Karpas-422 (cell line): ENCODE data around the gene MPP1. TPM values are rescaled to one million over a fixed set of nuclear protein-coding genes. Genes with fewer than 3 reads are reported as not detected.

Experiments used
- DNase-seq: peaks from one replicate; pipeline ENCODE4 v3.0.0-alpha.2; 2015
- H2AFZ ChIP-seq: fragments of 200-600 bp; sonication (generic); 2 replicates; pipeline ENCODE4 v1.6.1; 2014; ENCODE audit warnings: antibody characterized with exemption, low read length, mixed read lengths
- H3K27ac ChIP-seq: fragments of 200-600 bp; sonication (generic); 2 replicates; pipeline ENCODE4 v1.5.1; 2014; ENCODE audit warnings: mild to moderate bottlenecking, low read length, moderate library complexity
- H3K27me3 ChIP-seq: fragments of 200-600 bp; sonication (generic); 2 replicates; pipeline ENCODE4 v1.6.1; 2014; ENCODE audit warnings: low read length, mixed read lengths
- H3K36me3 ChIP-seq: fragments of 200-600 bp; sonication (generic); 2 replicates; pipeline ENCODE4 v1.6.1; 2014; ENCODE audit warnings: low read length, mixed read lengths; ENCODE audit not compliant: insufficient read depth
- H3K4me1 ChIP-seq: fragments of 200-600 bp; sonication (generic); 2 replicates; pipeline ENCODE4 v1.6.1; 2014; ENCODE audit warnings: mild to moderate bottlenecking, low read length, mixed read lengths
- H3K4me2 ChIP-seq: fragments of 200-600 bp; sonication (generic); 2 replicates; pipeline ENCODE4 v1.6.1; 2014; ENCODE audit warnings: low read length, low read depth, mild to moderate bottlenecking; ENCODE audit not compliant: poor library complexity, severe bottlenecking
- H3K4me3 ChIP-seq: fragments of 200-600 bp; sonication (generic); 2 replicates; pipeline ENCODE4 v1.5.1; 2014; ENCODE audit warnings: mild to moderate bottlenecking, antibody characterized with exemption, low read length, mixed read lengths
- H3K79me2 ChIP-seq: fragments of 200-600 bp; sonication (generic); 2 replicates; pipeline ENCODE4 v1.6.1; 2014; ENCODE audit warnings: mild to moderate bottlenecking, low read length, mixed read lengths
- H3K9ac ChIP-seq: fragments of 200-600 bp; sonication (generic); 2 replicates; pipeline ENCODE4 v1.6.0; 2014; ENCODE audit warnings: low read length
- H3K9me2 ChIP-seq: fragments of 200-600 bp; sonication (generic), shearing (Covaris generic); replicated peaks from 2 replicates; pipeline ENCODE4 v1.6.0; 2014; ENCODE audit warnings: mild to moderate bottlenecking, low read length, moderate library complexity; ENCODE audit not compliant: insufficient read depth
- H3K9me3 ChIP-seq: fragments of 300-700, 200-600 bp; sonication (generic); 2 replicates; pipeline ENCODE4 v1.6.1; 2014; ENCODE audit warnings: low read length, mixed read lengths
- H4K20me1 ChIP-seq: fragments of 200-600 bp; sonication (generic); 2 replicates; pipeline ENCODE4 v1.6.1; 2014; ENCODE audit warnings: mild to moderate bottlenecking, antibody characterized with exemption, low read length, low read depth; ENCODE audit not compliant: insufficient read depth
- total RNA-seq: library from RNA; depleted of rRNA; stranded (reverse); fragments of >200 nt; shearing (Covaris generic); gene quantifications from 2 replicates; pipeline ENCODE4 v1.2.3, GENCODE V29; 2014; ENCODE audit warnings: low replicate concordance

Gene MPP1
- total RNA-seq, 1 experiment from 2014 or later, result 10.7 TPM

DNA sequence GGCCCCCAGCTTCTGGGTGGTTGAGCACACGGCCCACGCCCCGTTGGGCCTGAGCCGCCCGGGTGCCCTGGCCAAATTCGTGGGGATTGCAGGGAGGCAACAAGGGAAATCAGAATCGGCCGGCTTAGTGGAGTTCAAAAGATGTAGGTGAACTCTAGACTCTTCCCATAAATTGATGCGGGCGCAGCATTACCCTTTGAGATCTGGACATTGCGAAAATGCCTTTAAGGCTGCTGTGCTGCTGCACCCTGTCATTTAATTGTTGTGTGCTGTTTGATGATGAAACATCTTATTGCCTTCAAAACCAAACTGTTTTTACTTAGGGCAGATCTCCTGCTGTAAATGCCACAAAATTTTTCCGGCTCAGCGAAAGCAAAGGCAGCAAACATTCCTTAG lies 409 bp upstream of the MPP1 start:
- H3K4me3 ChIP-seq, result peak overlapping the region; percentile 60
- no peaks in the 10 kb centered on the region for H3K79me2 ChIP-seq
- DNase-seq, result no peak
- no peaks in the 10 kb centered on the region for H3K9me2 ChIP-seq
- H3K9ac ChIP-seq, result peak overlapping the region; percentile 53
- H3K27me3 ChIP-seq, result no peaks in the 10 kb centered on the region
- H3K9me3 ChIP-seq, result no peaks in the 10 kb centered on the region
- peaks cover 14% of the 10 kb centered on the region for H3K4me1 ChIP-seq
- H2AFZ ChIP-seq, result peak overlapping the region; percentile 82; the same call in 1 of the 2 replicates
- peak overlapping the region; percentile 61 for H3K4me2 ChIP-seq
- no peak overlapping the region for H3K27ac ChIP-seq
- no peaks in the 10 kb centered on the region for H4K20me1 ChIP-seq
- no peaks in the 10 kb centered on the region for H3K36me3 ChIP-seq

DNA sequence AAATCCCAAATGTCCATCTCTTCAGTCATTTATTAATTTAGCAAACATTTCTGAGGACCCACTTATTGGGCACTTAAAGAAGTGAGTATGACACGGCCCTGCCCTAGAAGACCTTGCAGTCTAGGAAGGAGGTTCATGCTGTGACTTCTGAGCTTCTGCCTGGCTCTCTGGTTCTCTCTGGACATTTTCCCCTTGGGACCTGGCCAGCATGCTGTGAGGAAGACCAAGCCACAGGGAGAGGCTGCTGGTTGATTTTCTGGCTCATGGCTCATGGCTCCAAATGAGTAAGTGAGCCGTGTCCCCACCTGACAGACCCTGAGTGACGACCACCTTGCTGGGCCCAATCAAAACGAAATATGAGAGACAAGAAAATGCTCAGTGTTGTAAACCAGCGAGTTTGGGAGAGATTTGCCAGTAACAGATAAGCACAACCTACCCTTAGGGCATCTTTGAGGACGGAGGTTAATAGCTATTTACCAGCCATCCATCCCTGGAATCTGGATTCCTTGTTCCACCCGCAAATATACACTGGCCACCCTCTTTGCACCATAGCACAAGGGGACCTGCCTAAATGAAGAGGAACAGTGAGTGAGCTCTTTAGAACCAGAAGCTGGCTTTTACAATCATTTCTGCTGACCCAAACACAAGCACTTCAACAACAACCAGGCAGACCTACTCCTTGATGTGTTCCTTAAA lies 876 bp downstream of the MPP1 start:
- Histone ChIP-seq H3K79me2 (no peaks in the 10 kb centered on the region), H3K9ac (peak overlapping the region; percentile 44), H3K4me3 (peak overlapping the region; percentile 60), H3K9me2 (no peaks in the 10 kb centered on the region), H3K27ac (no peak overlapping the region), H3K36me3 (no peaks in the 10 kb centered on the region), H2AFZ (no peak overlapping the region), H3K4me2 (peak overlapping the region; percentile 61), H4K20me1 (no peaks in the 10 kb centered on the region), H3K27me3 (no peaks in the 10 kb centered on the region), H3K9me3 (no peaks in the 10 kb centered on the region), H3K4me1 (peaks cover 14% of the 10 kb centered on the region)
- no peak for DNase-seq

DNA sequence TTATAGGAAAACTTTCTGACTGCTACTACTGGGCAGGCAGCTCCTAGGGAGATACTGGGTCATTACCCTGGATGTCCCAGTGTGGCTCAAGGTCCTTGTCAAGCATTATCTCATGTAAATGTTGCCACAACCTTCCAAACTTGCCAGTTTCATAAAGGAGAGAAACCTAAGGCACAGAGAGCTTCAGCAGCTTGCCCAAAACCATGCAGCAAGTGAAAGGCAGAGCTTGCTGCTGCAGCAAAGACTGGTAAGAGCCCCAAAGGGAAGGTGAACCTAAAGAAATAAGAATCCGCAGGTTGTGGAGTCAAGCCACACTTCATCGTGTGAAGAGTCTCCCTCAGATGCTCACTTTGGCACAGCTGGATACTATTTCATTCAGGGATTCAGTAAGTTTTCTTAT lies 2.3 kb downstream of the MPP1 start:
- Histone ChIP-seq H3K4me1 (peaks cover 14% of the 10 kb centered on the region), H3K4me3 (no peak overlapping the region), H3K27me3 (no peaks in the 10 kb centered on the region), H3K4me2 (no peak overlapping the region), H3K36me3 (no peaks in the 10 kb centered on the region), H3K79me2 (no peaks in the 10 kb centered on the region), H4K20me1 (no peaks in the 10 kb centered on the region), H3K9me2 (no peaks in the 10 kb centered on the region), H3K27ac (no peak overlapping the region), H2AFZ (no peak overlapping the region), H3K9ac (no peak overlapping the region), H3K9me3 (no peaks in the 10 kb centered on the region)
- no peak for DNase-seq

GRCh38 chrX:154800478-154801210 lies 4.6 kb downstream of the MPP1 start:
- Histone ChIP-seq H3K27me3 (no peaks in the 10 kb centered on the region), H4K20me1 (no peaks in the 10 kb centered on the region)

DNA sequence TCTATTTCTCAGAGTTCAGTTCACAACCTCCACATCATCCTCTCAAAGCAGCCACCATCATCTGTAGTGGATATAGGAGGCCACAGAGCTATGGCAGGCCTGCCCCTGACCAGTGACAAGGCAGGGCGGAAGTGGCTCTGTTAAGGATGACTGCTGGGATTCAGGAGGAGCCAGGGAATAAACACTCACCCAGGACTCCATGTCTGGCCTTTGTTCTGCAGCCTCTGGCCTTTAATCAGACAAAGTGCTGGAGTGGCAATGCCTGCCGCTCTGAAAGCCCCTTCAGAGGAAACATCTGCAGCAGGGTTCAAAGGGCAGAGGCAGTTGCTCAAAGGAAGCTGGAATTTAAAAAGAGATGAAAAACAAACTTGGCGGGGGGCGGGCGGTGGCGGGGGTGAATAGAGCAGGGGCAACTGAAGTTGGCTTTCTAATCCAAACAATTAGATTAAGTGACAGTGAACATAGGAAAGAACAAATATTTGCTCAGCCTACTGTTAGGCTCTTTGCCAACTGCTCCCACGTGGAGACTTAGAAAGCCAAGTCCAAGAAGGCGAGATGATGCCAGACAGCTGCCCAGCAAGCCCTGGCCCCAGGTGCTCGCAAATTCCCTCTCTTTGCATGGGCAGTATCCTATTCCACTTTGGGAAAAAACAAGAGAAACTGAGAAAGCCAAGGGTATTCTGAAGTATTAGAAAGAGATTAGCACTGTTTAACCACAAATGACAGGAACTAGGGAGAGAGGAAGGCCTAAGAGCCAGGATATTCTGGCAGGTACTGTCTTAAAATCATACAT lies 5.5 kb downstream of the MPP1 start:
- no peaks in the 10 kb centered on the region for H3K9me3 ChIP-seq
- H3K36me3 ChIP-seq, result no peaks in the 10 kb centered on the region
- H3K9ac ChIP-seq, result no peak overlapping the region
- no peaks in the 10 kb centered on the region for H3K9me2 ChIP-seq
- no peak for DNase-seq
- no peaks in the 10 kb centered on the region for H3K79me2 ChIP-seq
- H3K4me1 ChIP-seq, result peaks cover 4% of the 10 kb centered on the region
- H3K4me2 ChIP-seq, result no peak overlapping the region
- no peaks in the 10 kb centered on the region for H4K20me1 ChIP-seq
- H3K27ac ChIP-seq, result no peak overlapping the region
- H3K27me3 ChIP-seq, result no peaks in the 10 kb centered on the region
- no peak overlapping the region for H2AFZ ChIP-seq
- no peak overlapping the region for H3K4me3 ChIP-seq

More at GRCh38 chrX:154800478-154801210, 4.6 kb downstream of the MPP1 start:
- H3K36me3 ChIP-seq, result no peaks in the 10 kb centered on the region
- H3K9me3 ChIP-seq, result no peaks in the 10 kb centered on the region
- H2AFZ ChIP-seq, result peak overlapping the region; percentile 53; the same call in 1 of the 2 replicates
- no peaks in the 10 kb centered on the region for H3K79me2 ChIP-seq
- DNase-seq, result no peak
- H3K9ac ChIP-seq, result no peak overlapping the region
- H3K27ac ChIP-seq, result no peak overlapping the region
- no peaks in the 10 kb centered on the region for H3K9me2 ChIP-seq
- peaks cover 11% of the 10 kb centered on the region for H3K4me1 ChIP-seq
- H3K4me2 ChIP-seq, result no peak overlapping the region
- H3K4me3 ChIP-seq, result no peak overlapping the region

- Histone ChIP-seq H3K27me3 (no peaks in the 10 kb centered on the region), H3K4me3 (no peak overlapping the region), H3K79me2 (no peaks in the 10 kb centered on the region), H3K9ac (no peak overlapping the region), H3K27ac (no peak overlapping the region), H2AFZ (no peak overlapping the region), H3K36me3 (no peaks in the 10 kb centered on the region), H3K9me3 (no peaks in the 10 kb centered on the region), H4K20me1 (no peaks in the 10 kb centered on the region), H3K4me2 (no peak overlapping the region), H3K4me1 (peaks cover 4% of the 10 kb centered on the region), H3K9me2 (no peaks in the 10 kb centered on the region)
- DNase-seq, result no peak
These were observed 8.3 kb downstream of the MPP1 start for GRCh38 chrX:154797006-154797405.

GRCh38 chrX:154795016-154795415 lies 10.3 kb downstream of the MPP1 start:
- DNase-seq, result no peak
- no peaks in the 10 kb centered on the region for H3K9me2 ChIP-seq
- H3K4me3 ChIP-seq, result no peak overlapping the region
- no peak overlapping the region for H3K27ac ChIP-seq
- no peak overlapping the region for H2AFZ ChIP-seq
- no peaks in the 10 kb centered on the region for H3K4me1 ChIP-seq
- no peaks in the 10 kb centered on the region for H3K79me2 ChIP-seq
- H3K4me2 ChIP-seq, result no peak overlapping the region
- H3K36me3 ChIP-seq, result no peaks in the 10 kb centered on the region
- H4K20me1 ChIP-seq, result no peaks in the 10 kb centered on the region
- H3K27me3 ChIP-seq, result no peaks in the 10 kb centered on the region
- H3K9ac ChIP-seq, result no peak overlapping the region
- H3K9me3 ChIP-seq, result no peaks in the 10 kb centered on the region
